Keratinocyte (primary cell): Measurements from ENCODE around the gene TOM1L2. TPM values are rescaled to one million over a fixed set of nuclear protein-coding genes. Genes with fewer than 3 reads are reported as not detected.

Experiments used
- DNase-seq: peaks from one replicate; pipeline ENCODE4 v3.0.0-alpha.2; 2011; ENCODE audit warnings: low read depth, missing footprints, low spot score
- FAIRE-seq: peaks from 2 replicates; lab custom pipeline; 2011; peaks lifted over from hg19 to GRCh38; lab: Jason Lieb, UNC
- H2AFZ ChIP-seq: 2 replicates; pipeline ENCODE4 v1.6.0; 2012; ENCODE audit warnings: low read length, control low read depth, inconsistent platforms; ENCODE audit not compliant: control insufficient read depth
- H3K27ac ChIP-seq: 2 replicates; pipeline ENCODE4 v1.5.1; 2011; ENCODE audit warnings: low read length; ENCODE audit not compliant: control insufficient read depth, insufficient read depth
- H3K27me3 ChIP-seq: 3 replicates; pipeline ENCODE4 v1.6.0; 2011; ENCODE audit warnings: low read length; ENCODE audit not compliant: control insufficient read depth, insufficient read depth; ENCODE audit errors: extremely low read depth
- H3K36me3 ChIP-seq, 2 experiments: 2 replicates in 1 of 2; 3 replicates in 1 of 2; pipeline ENCODE4 v1.5.1; 2011; ENCODE audit warnings: low read length in 2 of 2, mild to moderate bottlenecking in 1 of 2; ENCODE audit not compliant: control insufficient read depth in 2 of 2, insufficient read depth in 2 of 2; ENCODE audit errors: extremely low read depth in 1 of 2
- H3K4me1 ChIP-seq: 3 replicates; pipeline ENCODE4 v1.5.1; 2011; ENCODE audit warnings: low read length; ENCODE audit not compliant: control insufficient read depth, insufficient read depth; ENCODE audit errors: extremely low read depth
- H3K4me2 ChIP-seq: 3 replicates; pipeline ENCODE4 v1.6.0; 2011; ENCODE audit warnings: low read depth, low read length; ENCODE audit not compliant: control insufficient read depth, insufficient read depth; ENCODE audit errors: extremely low read depth
- H3K4me3 ChIP-seq, 3 experiments: fragments of 200-600 bp in 1 of 3; sonication (generic) in 1 of 3; 2 replicates in 2 of 3; 3 replicates in 1 of 3; pipeline ENCODE4 v1.5.1; 2011 to 2016; ENCODE audit warnings: low read length in 3 of 3, mild to moderate bottlenecking in 3 of 3, control low read depth in 2 of 3, inconsistent platforms in 1 of 3, low read depth in 1 of 3, mixed read lengths in 1 of 3, mixed run types in 1 of 3, moderate library complexity in 1 of 3; ENCODE audit not compliant: control insufficient read depth in 2 of 3, insufficient read depth in 2 of 3; ENCODE audit errors: extremely low read depth in 1 of 3
- H3K79me2 ChIP-seq: 2 replicates; pipeline ENCODE4 v1.6.0; 2012; ENCODE audit warnings: low read length; ENCODE audit not compliant: control insufficient read depth, insufficient read depth
- H3K9ac ChIP-seq: 3 replicates; pipeline ENCODE4 v1.6.0; 2011; ENCODE audit warnings: low read length; ENCODE audit not compliant: control insufficient read depth, insufficient read depth; ENCODE audit errors: extremely low read depth
- H3K9me1 ChIP-seq: 3 replicates; pipeline ENCODE4 v1.6.0; 2011; ENCODE audit warnings: low read length; ENCODE audit not compliant: control insufficient read depth, insufficient read depth; ENCODE audit errors: extremely low read depth
- H3K9me3 ChIP-seq: 2 replicates; pipeline ENCODE4 v1.5.1; 2012; ENCODE audit warnings: low read depth, low read length; ENCODE audit not compliant: control insufficient read depth
- H4K20me1 ChIP-seq: 3 replicates; pipeline ENCODE4 v1.6.0; 2011; ENCODE audit warnings: low read length; ENCODE audit not compliant: control insufficient read depth, insufficient read depth; ENCODE audit errors: extremely low read depth
- CTCF ChIP-seq, 3 experiments: IDR thresholded peaks in 1 of 3; conservative IDR thresholded peaks in 1 of 3; optimal IDR thresholded peaks in 1 of 3; 2 replicates in 2 of 3; 3 replicates in 1 of 3; pipeline versions ENCODE3 to v1.5.1; 2011; ENCODE audit warnings: low read length in 3 of 3, mild to moderate bottlenecking in 3 of 3, moderate library complexity in 2 of 3, control low read depth in 1 of 3, inconsistent platforms in 1 of 3; ENCODE audit not compliant: insufficient read depth in 2 of 3; ENCODE audit errors: extremely low read depth in 1 of 3
- EZH2 ChIP-seq: IDR thresholded peaks from one replicate; pipeline ENCODE4 v1.6.1; 2012; ENCODE audit warnings: inconsistent platforms, mild to moderate bottlenecking, low read length, moderate library complexity
- dilution Hi-C: fragments of 300-500 bp; cut with MboI; formaldehyde crosslinking; loops from one replicate; pipeline ENCODE4 v1.7.0; 2020; ENCODE audit warnings: low sequenced_read_pairs; ENCODE audit not compliant: extremely low pct_ligation_motif_present
- polyA plus RNA-seq, 5 experiments: library from polyadenylated mRNA; depleted of rRNA in 3 of 5; stranded (reverse) in 3 of 5; stranded (forward) in 1 of 5; unstranded in 1 of 5; fragments of >200 nt; gene quantifications; 1 replicate in 1 of 5; 2 replicates in 3 of 5; 3 replicates in 1 of 5; pipeline versions ENCODE4 v1.2.1 to v1.2.3, GENCODE V29; 2011 to 2012; ENCODE audit warnings: missing spikeins in 2 of 5, low read depth in 1 of 5, low replicate concordance in 1 of 5

The TOM1L2 gene
- polyA plus RNA-seq, 1 donor (not counting 4 experiments of a cell fraction or from before 2014, with no cell fraction given): 36.3 TPM

GRCh38 chr17:17959520-17960361, 12.5 kb downstream of the TOM1L2 start:
- FAIRE-seq: peak; percentile 39
- dilution Hi-C loops: no loop called here
- H3K36me3 ChIP-seq: peaks cover 5 to 8% of the 10 kb centered on the region in 2 experiments
- no peaks in the 10 kb centered on the region for H4K20me1 ChIP-seq
- peaks cover 32% of the 10 kb centered on the region for H3K4me1 ChIP-seq
- H2AFZ ChIP-seq: no peak overlapping the region
- no peak overlapping the region for H3K4me3 ChIP-seq
- DNase-seq: no peak
- H3K9me1 ChIP-seq: no peaks in the 10 kb centered on the region
- H3K27ac ChIP-seq: peak overlapping the region; percentile 96
- H3K27me3 ChIP-seq: no peaks in the 10 kb centered on the region
- peak overlapping the region; percentile 75 for H3K9ac ChIP-seq
- H3K9me3 ChIP-seq: no peaks in the 10 kb centered on the region
- TF ChIP-seq EZH2: no peak
- TF ChIP-seq CTCF (optimal IDR thresholded peaks at IDR 0.05 in 1 of 3, IDR thresholded peaks at IDR 0.05 in 1 of 3, conservative IDR thresholded peaks at IDR 0.05 in 1 of 3; ENCODE audit: extremely low read depth in 1 of 3, insufficient read depth in 2 of 3, low read length in 3 of 3): no peak
- H3K79me2 ChIP-seq: peaks cover 75% of the 10 kb centered on the region
- peak overlapping the region; percentile 89 for H3K4me2 ChIP-seq

- H3K9me1 ChIP-seq: no peaks in the 10 kb centered on the region
- H3K27me3 ChIP-seq: no peaks in the 10 kb centered on the region
- peak overlapping the region; percentile 75 for H3K9ac ChIP-seq
- peaks cover 5 to 8% of the 10 kb centered on the region in 2 experiments for H3K36me3 ChIP-seq
- TF ChIP-seq CTCF (optimal IDR thresholded peaks at IDR 0.05 in 1 of 3, IDR thresholded peaks at IDR 0.05 in 1 of 3, conservative IDR thresholded peaks at IDR 0.05 in 1 of 3; ENCODE audit: extremely low read depth in 1 of 3, insufficient read depth in 2 of 3, low read length in 3 of 3): no peak
- no peak for TF ChIP-seq EZH2
- peak overlapping the region; percentile 96 for H3K27ac ChIP-seq
- H3K9me3 ChIP-seq: no peaks in the 10 kb centered on the region
- H3K4me2 ChIP-seq: peak overlapping the region; percentile 89
- peak overlapping the region in 2 of 3 experiments; percentile 39 to 58 for H3K4me3 ChIP-seq
- dilution Hi-C loops: no loop called here
- H4K20me1 ChIP-seq: no peaks in the 10 kb centered on the region
- no peak for DNase-seq
- no peak overlapping the region for H2AFZ ChIP-seq
- H3K4me1 ChIP-seq: peaks cover 32% of the 10 kb centered on the region
- peaks cover 75% of the 10 kb centered on the region for H3K79me2 ChIP-seq
- peak; percentile 73 for FAIRE-seq
Observed at GRCh38 chr17:17958982-17959381, 13.2 kb downstream of the TOM1L2 start.
